GM18499 (cell line): ENCODE results near the gene SUFU.
"Not testable (repeated sequence)": the region's sequence is repeated elsewhere in the genome, so short reads cannot be mapped to it uniquely, and the experiment has no call there.

ENCODE experiments used
- ATAC-seq: cut with Tn5 transposase; IDR thresholded peaks from one replicate; pipeline ENCODE4 v1.9.1; 2021; ENCODE audit warnings: moderate number of reproducible peaks; ENCODE audit not compliant: insufficient read depth, unreplicated experiment

Gene SUFU

GRCh38 chr10:102508506-102508905, 4.7 kb downstream of the SUFU start:
- no peak for ATAC-seq

- ATAC-seq: no peak
Observed at GRCh38 chr10:102509387-102509786, 5.6 kb downstream of the SUFU start.

GRCh38 chr10:102511583-102512274, 8.0 kb downstream of the SUFU start:
- ATAC-seq: no peak

GRCh38 chr10:102514487-102515311, 10.9 kb downstream of the SUFU start:
- no peak for ATAC-seq

GRCh38 chr10:102515724-102516123, 12.0 kb downstream of the SUFU start:
- no peak for ATAC-seq

GRCh38 chr10:102517553-102517952, 13.8 kb downstream of the SUFU start:
- ATAC-seq: no peak

GRCh38 chr10:102519246-102519825, 15.6 kb downstream of the SUFU start:
- ATAC-seq: no peak

- ATAC-seq: no peak
Observed at GRCh38 chr10:102522874-102523249, 19.1 kb downstream of the SUFU start.

- no peak for ATAC-seq
Observed at GRCh38 chr10:102523250-102524029, 19.7 kb downstream of the SUFU start.

- ATAC-seq: no peak
Observed at GRCh38 chr10:102524746-102525145, 21.0 kb downstream of the SUFU start.

- ATAC-seq: no peak
Observed at GRCh38 chr10:102527546-102527945, 23.8 kb downstream of the SUFU start.

- ATAC-seq: no peak
Observed at GRCh38 chr10:102534333-102534732, 30.6 kb downstream of the SUFU start.

- not testable (repeated sequence) for ATAC-seq
Observed at GRCh38 chr10:102534966-102535365, 31.2 kb downstream of the SUFU start.

GRCh38 chr10:102535481-102536147, 31.8 kb downstream of the SUFU start:
- no peak for ATAC-seq

- no peak for ATAC-seq
Observed at GRCh38 chr10:102537367-102537766, 33.6 kb downstream of the SUFU start.

GRCh38 chr10:102537948-102538347, 34.2 kb downstream of the SUFU start:
- ATAC-seq: no peak

- ATAC-seq: no peak
Observed at GRCh38 chr10:102538811-102539210, 35.0 kb downstream of the SUFU start.

GRCh38 chr10:102540023-102540422, 36.3 kb downstream of the SUFU start:
- ATAC-seq: no peak

- no peak for ATAC-seq
Observed at GRCh38 chr10:102542800-102543418, 39.1 kb downstream of the SUFU start.
